Lower lobe of right lung (tissue), 2 donors: ENCODE data around the gene M1AP. TPM values are rescaled to one million over a fixed set of nuclear protein-coding genes. Genes with fewer than 3 reads are reported as not detected.

Source experiments
- ATAC-seq, 2 donors: fragments of 200-7000 bp; cut with Tn5 transposase; one replicate each; pipeline ENCODE4 v1.9.1; 2020 to 2022; ENCODE audit warnings: mild to moderate bottlenecking in 2 of 2, moderate library complexity in 2 of 2
- DNase-seq: peaks from one replicate; pipeline ENCODE4 v3.0.0-alpha.2; 2020
- H3K27ac ChIP-seq: fragments of 200-600 bp; one replicate; pipeline ENCODE4 v1.8.0; 2022
- H3K27me3 ChIP-seq: fragments of 200-600 bp; one replicate; pipeline ENCODE4 v1.8.0; 2022; ENCODE audit warnings: low read depth
- H3K36me3 ChIP-seq: fragments of 200-600 bp; one replicate; pipeline ENCODE4 v1.8.0; 2022; ENCODE audit warnings: mild to moderate bottlenecking
- H3K4me1 ChIP-seq: fragments of 200-600 bp; one replicate; pipeline ENCODE4 v1.8.0; 2022
- H3K4me3 ChIP-seq: fragments of 200-600 bp; one replicate; pipeline ENCODE4 v1.8.0; 2022; ENCODE audit warnings: mild to moderate bottlenecking
- H3K9me3 ChIP-seq: fragments of 200-600 bp; one replicate; pipeline ENCODE4 v1.8.0; 2022
- CTCF ChIP-seq: fragments of 200-600 bp; IDR thresholded peaks from one replicate; pipeline ENCODE4 v1.8.0; 2022; ENCODE audit warnings: antibody characterized with exemption, mild to moderate bottlenecking
- intact Hi-C: fragments of 100-400 bp; cut with DNase I; formaldehyde crosslinking; loops from one replicate; pipeline ENCODE4 v1.11.0; 2022
- total RNA-seq: library from RNA; stranded (reverse); fragmentation: NEBNext Ultra II Directional; extraction: Animal tissue kit (Norgen Biotek cat#: 25700); gene quantifications from one replicate; pipeline ENCODE4 v1.2.1, GENCODE V29; 2021
- donor health status: DM: no; HTN: yes; CAD: no; lungs with severe emphysema.

Gene M1AP
- total RNA-seq, 1 donor from 2014 or later = 1.8 TPM

GRCh38 chr2:74548900-74549826 lies 99.0 kb downstream of the M1AP start:
- no peaks in the 10 kb centered on the region for H3K36me3 ChIP-seq
- H3K27me3 ChIP-seq = no peaks in the 10 kb centered on the region
- H3K4me3 ChIP-seq = peak overlapping the region; percentile 78
- peak; percentile 79 for DNase-seq
- TF ChIP-seq CTCF = no peak
- H3K4me1 ChIP-seq = peaks cover 28% of the 10 kb centered on the region
- H3K9me3 ChIP-seq = no peaks in the 10 kb centered on the region
- intact Hi-C loops = no loop called here
- H3K27ac ChIP-seq = peak overlapping the region; percentile 81
- ATAC-seq = peak; percentile 90 to 93

- TF ChIP-seq CTCF = no peak
- Histone ChIP-seq H3K4me3 (peak overlapping the region; percentile 78), H3K27ac (peak overlapping the region; percentile 81), H3K27me3 (no peaks in the 10 kb centered on the region), H3K36me3 (no peaks in the 10 kb centered on the region), H3K9me3 (no peaks in the 10 kb centered on the region), H3K4me1 (peaks cover 24% of the 10 kb centered on the region)
- intact Hi-C loops = no loop called here
- no peak for DNase-seq
- no peak for ATAC-seq
Observed at GRCh38 chr2:74548285-74548899, 99.7 kb downstream of the M1AP start.

GRCh38 chr2:74546004-74546403 lies 102.1 kb downstream of the M1AP start:
- no peak overlapping the region for H3K27ac ChIP-seq
- intact Hi-C loops = no loop called here
- H3K9me3 ChIP-seq = no peaks in the 10 kb centered on the region
- H3K27me3 ChIP-seq = no peaks in the 10 kb centered on the region
- H3K36me3 ChIP-seq = no peaks in the 10 kb centered on the region
- H3K4me1 ChIP-seq = peaks cover 19% of the 10 kb centered on the region
- no peak for TF ChIP-seq CTCF
- DNase-seq (no peak), ATAC-seq (no peak)
- H3K4me3 ChIP-seq = no peak overlapping the region

- no peak overlapping the region for H3K27ac ChIP-seq
- H3K27me3 ChIP-seq = no peaks in the 10 kb centered on the region
- DNase-seq (no peak), ATAC-seq (no peak)
- H3K36me3 ChIP-seq = no peaks in the 10 kb centered on the region
- H3K4me1 ChIP-seq = peaks cover 12% of the 10 kb centered on the region
- intact Hi-C loops = no loop called here
- no peak overlapping the region for H3K4me3 ChIP-seq
- H3K9me3 ChIP-seq = no peaks in the 10 kb centered on the region
- TF ChIP-seq CTCF = no peak
Observed at GRCh38 chr2:74544634-74545033, 103.5 kb downstream of the M1AP start.

GRCh38 chr2:74542978-74543377 lies 105.2 kb downstream of the M1AP start:
- no peak overlapping the region for H3K4me3 ChIP-seq
- no peak for TF ChIP-seq CTCF
- no peak overlapping the region for H3K27ac ChIP-seq
- ATAC-seq (no peak), DNase-seq (no peak)
- H3K9me3 ChIP-seq = no peaks in the 10 kb centered on the region
- no peaks in the 10 kb centered on the region for H3K36me3 ChIP-seq
- H3K4me1 ChIP-seq = no peaks in the 10 kb centered on the region
- intact Hi-C loops = no loop called here
- H3K27me3 ChIP-seq = no peaks in the 10 kb centered on the region
